IMR-90 (cell line): Measurements from ENCODE around the gene SLC22A14. TPM values are rescaled to one million over a fixed set of nuclear protein-coding genes. Genes with fewer than 3 reads are reported as not detected.

Experiments used
- ATAC-seq: fragments of 200-7000 bp; cut with Tn5 transposase; 2 replicates; pipeline ENCODE4 v1.9.1; 2020; ENCODE audit warnings: low read depth, mild to moderate bottlenecking, moderate library complexity
- BruUV-seq: library from RNA; stranded (reverse); fragments of 400-500 nt; replicated peaks from 2 replicates; lab custom pipeline; 2021; lab: Mats Ljungman, UMichigan
- CTCF ChIA-PET: fragments of 300-600 bp; formaldehyde crosslinking; extraction: SDS; loops from one replicate; lab custom pipeline; 2021; ENCODE audit warnings: antibody characterized with exemption; lab: Yijun Ruan, JAX
- POLR2A ChIA-PET: fragments of 300-600 bp; sonication (Branson Sonifier 250); formaldehyde crosslinking; loops from one replicate; lab custom pipeline; 2022; ENCODE audit warnings: antibody characterized with exemption; ENCODE audit not compliant: unreplicated experiment; lab: Charles Lee
- DNase-seq: peaks from one replicate; pipeline ENCODE4 v3.0.0; 2013
- H2AFZ ChIP-seq: replicated peaks from 2 replicates; pipeline ENCODE3; 2013; ENCODE audit warnings: low read length, mild to moderate bottlenecking; ENCODE audit not compliant: poor library complexity
- H2AK5ac ChIP-seq: 2 replicates; pipeline ENCODE4 v1.6.1; 2013; ENCODE audit warnings: low read depth, low read length, inconsistent platforms
- H2AK9ac ChIP-seq: replicated peaks from 2 replicates; pipeline ENCODE3; 2013; ENCODE audit warnings: mild to moderate bottlenecking, low read depth, low read length, moderate library complexity; ENCODE audit not compliant: poor library complexity
- H2BK120ac ChIP-seq: 2 replicates; pipeline ENCODE4 v1.6.1; 2013; ENCODE audit warnings: low read depth, low read length, inconsistent platforms
- H2BK15ac ChIP-seq: 3 replicates; pipeline ENCODE4 v1.6.1; 2013; ENCODE audit warnings: low read depth, low read length, inconsistent platforms
- H2BK20ac ChIP-seq: 2 replicates; pipeline ENCODE4 v1.6.1; 2013; ENCODE audit warnings: low read depth, mild to moderate bottlenecking, inconsistent platforms, low read length, moderate library complexity
- H2BK5ac ChIP-seq: 2 replicates; pipeline ENCODE4 v1.6.1; 2013; ENCODE audit warnings: mild to moderate bottlenecking, low read depth, low read length, inconsistent platforms; ENCODE audit not compliant: poor library complexity, severe bottlenecking
- H3K14ac ChIP-seq: replicated peaks from 2 replicates; pipeline ENCODE4 v1.6.1; 2013; ENCODE audit warnings: low read depth, low read length, inconsistent platforms
- H3K18ac ChIP-seq: 2 replicates; pipeline ENCODE4 v1.6.1; 2013; ENCODE audit warnings: low read depth, low read length, control low read depth
- H3K23ac ChIP-seq: 2 replicates; pipeline ENCODE4 v1.6.1; 2013; ENCODE audit warnings: low read depth, low read length, inconsistent platforms
- H3K27ac ChIP-seq: 2 replicates; pipeline ENCODE4 v1.5.1; 2013; ENCODE audit warnings: mild to moderate bottlenecking, control low read depth, low read length; ENCODE audit not compliant: insufficient read depth
- H3K27me3 ChIP-seq: 2 replicates; pipeline ENCODE4 v1.6.1; 2013; ENCODE audit warnings: low read length; ENCODE audit not compliant: control insufficient read depth, insufficient read depth
- H3K36me3 ChIP-seq: 2 replicates; pipeline ENCODE4 v1.6.1; 2013; ENCODE audit warnings: low read length, mixed read lengths; ENCODE audit not compliant: control insufficient read depth, insufficient read depth
- H3K4ac ChIP-seq: 2 replicates; pipeline ENCODE4 v1.6.1; 2013; ENCODE audit warnings: low read depth, low read length, inconsistent platforms
- H3K4me1 ChIP-seq: 2 replicates; pipeline ENCODE4 v1.6.1; 2013; ENCODE audit warnings: low read length, mixed read lengths; ENCODE audit not compliant: control insufficient read depth, insufficient read depth
- H3K4me2 ChIP-seq: 2 replicates; pipeline ENCODE4 v1.6.1; 2013; ENCODE audit warnings: low read depth, mild to moderate bottlenecking, control low read depth, low read length, moderate library complexity
- H3K4me3 ChIP-seq: 2 replicates; pipeline ENCODE4 v1.5.1; 2013; ENCODE audit warnings: low read depth, mild to moderate bottlenecking, control low read depth, low read length, moderate library complexity; ENCODE audit not compliant: insufficient read depth
- H3K56ac ChIP-seq: 2 replicates; pipeline ENCODE4 v1.6.1; 2013; ENCODE audit warnings: low read length, inconsistent platforms; ENCODE audit not compliant: insufficient read depth; ENCODE audit errors: extremely low read depth
- H3K79me1 ChIP-seq, 2 experiments: 2 replicates each; pipeline ENCODE4 v1.6.1; 2013; ENCODE audit warnings: low read length in 2 of 2, inconsistent platforms in 1 of 2, low read depth in 1 of 2
- H3K9ac ChIP-seq: 2 replicates; pipeline ENCODE4 v1.6.1; 2013; ENCODE audit warnings: low read depth, low read length, control low read depth
- H3K9me1 ChIP-seq: 2 replicates; pipeline ENCODE4 v1.6.1; 2013; ENCODE audit warnings: low read length, inconsistent platforms; ENCODE audit not compliant: insufficient read depth
- H3K9me3 ChIP-seq: 2 replicates; pipeline ENCODE4 v1.6.1; 2013; ENCODE audit warnings: low read length; ENCODE audit not compliant: control insufficient read depth, insufficient read depth
- H4K20me1 ChIP-seq: 2 replicates; pipeline ENCODE4 v1.6.1; 2013; ENCODE audit warnings: low read length, inconsistent platforms; ENCODE audit not compliant: insufficient read depth
- H4K5ac ChIP-seq: 2 replicates; pipeline ENCODE4 v1.6.1; 2013; ENCODE audit warnings: mild to moderate bottlenecking, low read depth, low read length, control low read depth
- H4K8ac ChIP-seq, 2 experiments: 2 replicates each; pipeline ENCODE4 v1.6.1; 2013; ENCODE audit warnings: low read depth in 2 of 2, low read length in 2 of 2, control low read depth in 1 of 2, inconsistent platforms in 1 of 2
- H4K91ac ChIP-seq: 2 replicates; pipeline ENCODE4 v1.6.1; 2013; ENCODE audit warnings: low read depth, low read length, inconsistent platforms; ENCODE audit not compliant: insufficient read depth
- CHD1 ChIP-seq: IDR thresholded peaks from 2 replicates; pipeline ENCODE4 v1.6.1; 2012; ENCODE audit warnings: low read depth, low read length, improper control_type of control experiment
- WGBS, 2 experiments: methylation state at CpG; one replicate each; pipeline versions ENCODE4 v1.1.5 to v1.1.7; 2013; ENCODE audit warnings: missing lambda C conversion rate in 2 of 2; ENCODE audit not compliant: insufficient read length in 1 of 2; ENCODE audit errors: extremely low coverage in 2 of 2; 5-methylcytosine and 5-hydroxymethylcytosine counted together
- dilution Hi-C: fragments of 300-500 bp; cut with HindIII; formaldehyde crosslinking; loops from one replicate; pipeline ENCODE4 v1.14.3; 2018; ENCODE audit warnings: low sequenced_read_pairs; ENCODE audit not compliant: unreplicated experiment
- in situ Hi-C: fragments of 300-500 bp; cut with MboI; formaldehyde crosslinking; loops from 3 replicates; pipeline ENCODE4 v1.14.3; 2019; ENCODE audit warnings: low sequenced_read_pairs, inconsistent platforms, mixed read lengths
- intact Hi-C: fragments of 100-400 bp; cut with micrococcal nuclease; formaldehyde crosslinking; loops from 2 replicates; pipeline ENCODE4 v1.10.0; 2022
- polyA plus RNA-seq, 3 experiments: library from polyadenylated mRNA; depleted of rRNA; stranded (reverse); fragments of >200 nt; gene quantifications; 2 replicates each; pipeline ENCODE4 v1.2.3, GENCODE V29; 2012; ENCODE audit warnings: low replicate concordance in 1 of 3
- total RNA-seq: library from RNA; depleted of rRNA; stranded (reverse); fragments of >200 nt; gene quantifications from 2 replicates; pipeline ENCODE4 v1.2.3, GENCODE V29; 2012

SLC22A14 gene
- total and polyA plus RNA-seq, 2 of the 4 experiments (the other 2 are of a cell fraction): under 0.01 to 0.07 TPM

DNA sequence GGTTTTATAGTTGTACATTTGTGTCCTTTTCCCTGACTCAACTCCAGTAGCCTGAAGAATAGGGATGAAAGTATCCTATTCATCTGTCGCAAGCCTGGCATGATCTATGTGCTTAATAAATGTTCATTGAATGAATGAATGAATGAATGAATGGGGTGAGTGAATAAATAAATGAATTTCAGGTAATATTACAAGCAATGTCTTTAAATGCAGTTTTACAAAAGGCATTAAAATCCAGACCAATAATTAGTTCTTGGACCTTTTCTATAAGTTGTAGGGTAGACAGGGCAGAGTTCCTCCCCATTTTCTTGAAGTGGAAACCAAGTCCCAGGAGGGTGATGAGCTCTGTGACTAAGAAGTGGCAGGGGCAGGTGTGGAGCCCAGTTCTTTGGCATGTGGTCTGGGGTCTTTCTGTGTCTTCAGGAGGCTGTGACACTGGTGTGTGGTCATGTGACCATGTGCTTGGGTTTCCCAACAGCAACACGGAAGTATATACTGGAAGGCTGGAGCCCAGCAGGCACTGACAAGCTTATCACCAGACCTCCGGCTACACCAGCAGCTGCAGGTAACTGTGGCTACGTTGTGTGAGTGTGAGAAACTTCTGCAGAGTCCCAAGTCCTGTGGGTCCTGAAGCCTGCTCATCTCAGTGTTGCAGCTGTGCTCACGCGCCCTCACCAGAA is 82.8 kb downstream of the SLC22A14 start:
- TF ChIP-seq CHD1: no peak
- 92% methylated on average over 2 of the region's 6 CpGs; no CpG with 5 or more reads in 1 of the 2 experiments for WGBS, 2 experiments
- H3K4me1 ChIP-seq: no peaks in the 10 kb centered on the region
- H2AK5ac ChIP-seq: no peak overlapping the region
- no peak overlapping the region for H3K4me2 ChIP-seq
- H2BK120ac ChIP-seq: no peak overlapping the region
- dilution Hi-C loops: loop anchor here (25.0 kb wide), 1 partner anchor 122 kb away; the partner anchor contains the start of gene EXOG
- H2AFZ ChIP-seq: no peak overlapping the region
- H3K79me1 ChIP-seq: no peaks in the 10 kb centered on the region
- no peak overlapping the region for H3K9ac ChIP-seq
- no peak for DNase-seq
- no peak for ATAC-seq
- H4K5ac ChIP-seq: no peak overlapping the region
- no peak overlapping the region for H2BK5ac ChIP-seq
- no peak overlapping the region for H2BK15ac ChIP-seq
- no peak overlapping the region for H3K56ac ChIP-seq
- H3K27ac ChIP-seq: no peak overlapping the region
- no TSS peak for BruUV-seq
- no peak overlapping the region for H3K23ac ChIP-seq
- no peak overlapping the region for H4K91ac ChIP-seq
- no peaks in the 10 kb centered on the region for H3K27me3 ChIP-seq
- ChIA-PET POLR2A (no interaction called here), CTCF (no interaction called here)
- H3K14ac ChIP-seq: no peak overlapping the region
- no peak overlapping the region for H2BK20ac ChIP-seq
- intact Hi-C loops: no loop called here
- no peaks in the 10 kb centered on the region for H4K20me1 ChIP-seq
- in situ Hi-C loops: no loop called here
- H3K9me1 ChIP-seq: no peaks in the 10 kb centered on the region
- no peak overlapping the region for H3K4ac ChIP-seq
- no peak overlapping the region for H4K8ac ChIP-seq
- H3K18ac ChIP-seq: no peak overlapping the region
- H3K36me3 ChIP-seq: peaks cover 5% of the 10 kb centered on the region
- no peak overlapping the region for H2AK9ac ChIP-seq
- H3K9me3 ChIP-seq: no peaks in the 10 kb centered on the region
- H3K4me3 ChIP-seq: no peak overlapping the region
